Lung (tissue), 16 donors: ENCODE data around the gene POLE4. TPM values are rescaled to one million over a fixed set of nuclear protein-coding genes. Genes with fewer than 3 reads are reported as not detected.

Source experiments
- ATAC-seq: fragments of 200-7000 bp; cut with Tn5 transposase; one replicate; pipeline ENCODE4 v1.9.1; 2020; ENCODE audit warnings: moderate number of reproducible peaks; ENCODE audit not compliant: insufficient read depth, low FRiP score
- DNase-seq, 3 donors: peaks; one replicate each; pipeline ENCODE4 v3.0.0-alpha.2; 2013 to 2017
- H3K27ac ChIP-seq, 2 donors: one replicate each; pipeline ENCODE4 v1.5.1; 2013; ENCODE audit warnings: mild to moderate bottlenecking in 2 of 2, moderate library complexity in 2 of 2, control low read depth in 1 of 2, inconsistent platforms in 1 of 2, low read depth in 1 of 2, low read length in 1 of 2
- H3K27me3 ChIP-seq, 3 donors: one replicate each; pipeline ENCODE4 v1.5.1; 2013; ENCODE audit warnings: low read length in 2 of 3; ENCODE audit not compliant: control insufficient read depth in 3 of 3, insufficient read depth in 3 of 3
- H3K36me3 ChIP-seq, 4 donors: one replicate each; pipeline ENCODE4 v1.5.1; 2013; ENCODE audit warnings: low read length in 4 of 4, mild to moderate bottlenecking in 1 of 4, moderate library complexity in 1 of 4; ENCODE audit not compliant: control insufficient read depth in 4 of 4, insufficient read depth in 4 of 4
- H3K4me1 ChIP-seq, 5 donors: one replicate each; pipeline ENCODE4 v1.5.1; 2013; ENCODE audit warnings: low read length in 5 of 5, mild to moderate bottlenecking in 2 of 5, moderate library complexity in 1 of 5; ENCODE audit not compliant: control insufficient read depth in 5 of 5, insufficient read depth in 5 of 5
- H3K4me3 ChIP-seq: one replicate; pipeline ENCODE4 v1.5.1; 2013; ENCODE audit warnings: mild to moderate bottlenecking, control low read depth, moderate library complexity
- H3K9ac ChIP-seq, 2 donors: one replicate each; pipeline ENCODE4 v1.5.1; 2013; ENCODE audit warnings: low read length in 2 of 2, control low read depth in 1 of 2; ENCODE audit not compliant: insufficient read depth in 1 of 2
- H3K9me3 ChIP-seq, 4 donors: one replicate each; pipeline ENCODE4 v1.5.1; 2013; ENCODE audit warnings: low read length in 3 of 4, mild to moderate bottlenecking in 1 of 4, moderate library complexity in 1 of 4; ENCODE audit not compliant: control insufficient read depth in 4 of 4, insufficient read depth in 3 of 4
- CTCF ChIP-seq: IDR thresholded peaks from 2 replicates; pipeline ENCODE4 v1.5.1; 2012; ENCODE audit warnings: mild to moderate bottlenecking; ENCODE audit errors: control extremely low read depth, extremely low read depth
- WGBS, 2 donors: extraction: QIAGEN DNeasy Blood & Tissue Kit; methylation state at CpG; one replicate each; pipeline ENCODE4 v1.1.7; 2013; 5-methylcytosine and 5-hydroxymethylcytosine counted together
- long read RNA-seq, 5 donors: transcript quantifications; one replicate each; lab custom pipeline, GENCODE V29; 2026
- polyA plus RNA-seq, 2 donors: library from polyadenylated mRNA; stranded (reverse); fragments of 200-250 nt; gene quantifications; one replicate each; pipeline ENCODE4 v1.2.1, GENCODE V29; 2013
- total RNA-seq, 2 donors: library from RNA; depleted of rRNA in 1 of 2; stranded (reverse); fragments of >200 nt in 1 of 2; gene quantifications; one replicate each; pipeline ENCODE4 v1.2.1, GENCODE V29; 2014 to 2021
- donor health status: control.
- donor health status: control.
- donor health status: Bipolar disorder and iron deficiency.
- donor health status: healthy.
- donor health status: DM: yes; HTN: yes; CAD: no.

Gene POLE4
- total RNA-seq, result 10 to 100 TPM; 18.7 to 62.6 TPM
- 10 to 100 TPM; 52.7 to 87.9 TPM for polyA plus RNA-seq
- long read RNA-seq, donor 1, transcript POLE4-205 (4 exons, 1,248 nt), result major isoform, 32 of 45 reads
- long read RNA-seq, donor 1, partial matches to known transcripts, result 12 of 45 reads
- long read RNA-seq, donor 1, other reads (novel, unspliced or antisense), result 0 of 45 reads
- long read RNA-seq, donor 2, transcript POLE4-205 (4 exons, 1,248 nt), result major isoform, 23 of 23 reads
- long read RNA-seq, donor 2, partial matches to known transcripts, result 0 of 23 reads
- long read RNA-seq, donor 2, other reads (novel, unspliced or antisense), result 0 of 23 reads
- long read RNA-seq, donor 3, transcript POLE4-205 (4 exons, 1,248 nt), result major isoform, 24 of 26 reads
- long read RNA-seq, donor 3, partial matches to known transcripts, result 0 of 26 reads
- long read RNA-seq, donor 3, other reads (novel, unspliced or antisense), result 0 of 26 reads
- long read RNA-seq, donor 4, transcript POLE4-205 (4 exons, 1,248 nt), result major isoform, 16 of 16 reads
- long read RNA-seq, donor 4, partial matches to known transcripts, result 0 of 16 reads
- long read RNA-seq, donor 4, other reads (novel, unspliced or antisense), result 0 of 16 reads
- long read RNA-seq, donor 5, transcript POLE4-205 (4 exons, 1,248 nt), result major isoform, 34 of 37 reads
- long read RNA-seq, donor 5, partial matches to known transcripts, result 0 of 37 reads
- long read RNA-seq, donor 5, other reads (novel, unspliced or antisense), result 0 of 37 reads

GRCh38 chr2:74958274-74959105 is at the start of gene POLE4:
Gene POLE4 (plus strand): TSS chr2:74958643. CDS start chr2:74958680, 37 bp downstream.
- peak within 1 kb of the TSS; percentile 85 for H3K4me3 ChIP-seq
- no peak for TF ChIP-seq CTCF
- no peak within 1 kb of the TSS for H3K9ac ChIP-seq
- H3K27me3 ChIP-seq, result no peaks in the 10 kb centered on the region
- peaks cover 0 to 3% (median 0%) of the 10 kb centered on the region in 4 donors for H3K9me3 ChIP-seq
- ATAC-seq (peak; percentile 98), DNase-seq (peak; percentile 92 to 94 (median 92))
- peak within 1 kb of the TSS; percentile 93 to 100 for H3K27ac ChIP-seq
- peaks cover 0 to 22% (median 8%) of the 10 kb centered on the region in 4 donors for H3K36me3 ChIP-seq
- peaks cover 0 to 8% (median 6%) of the 10 kb centered on the region in 5 donors for H3K4me1 ChIP-seq
- WGBS, 2 donors, result 1% methylated on average over 79 to 81 of the region's 81 CpGs

- H3K27me3 ChIP-seq, result peaks cover 0 to 11% (median 6%) of the 10 kb centered on the region in 3 donors
- peaks cover 0 to 2% (median 0%) of the 10 kb centered on the region in 4 donors for H3K9me3 ChIP-seq
- TF ChIP-seq CTCF, result no peak
- peak; percentile 80 for ATAC-seq
- no peak overlapping the region for H3K27ac ChIP-seq
- WGBS, 2 donors, result 30 to 38% methylated on average over 31 of the region's 31 CpGs
- peak in 1 of 3 donors; percentile 10 for DNase-seq
- no peaks in the 10 kb centered on the region for H3K36me3 ChIP-seq
- peaks cover 0 to 6% (median 0%) of the 10 kb centered on the region in 5 donors for H3K4me1 ChIP-seq
- no peak overlapping the region for H3K4me3 ChIP-seq
- H3K9ac ChIP-seq, result no peak overlapping the region
Observed at GRCh38 chr2:74908748-74909444, 49.5 kb upstream of the POLE4 start.

- peaks cover 0 to 2% (median 0%) of the 10 kb centered on the region in 4 donors for H3K9me3 ChIP-seq
- no peak for TF ChIP-seq CTCF
- peaks cover 0 to 11% (median 6%) of the 10 kb centered on the region in 3 donors for H3K27me3 ChIP-seq
- no peak overlapping the region for H3K4me3 ChIP-seq
- peaks cover 0 to 6% (median 0%) of the 10 kb centered on the region in 5 donors for H3K4me1 ChIP-seq
- no peaks in the 10 kb centered on the region for H3K36me3 ChIP-seq
- H3K27ac ChIP-seq, result no peak overlapping the region
- DNase-seq, result no peak
- no peak overlapping the region for H3K9ac ChIP-seq
- WGBS, 2 donors, result 83 to 88% methylated on average over 1 of the region's 1 CpG
- ATAC-seq, result no peak
Observed at GRCh38 chr2:74910245-74910644, 48.2 kb upstream of the POLE4 start.
